DOHH2 (cell line): ENCODE data around the gene ZNF32.
A peak's percentile ranks its signal among the peaks of the same experiment; 100 is the strongest.

Source experiments
- H3F3A ChIP-seq: fragments of 200-600 bp; sonication (generic), shearing (Covaris generic); 2 replicates; pipeline ENCODE4 v1.6.0; 2016; ENCODE audit warnings: antibody characterized with exemption, mild to moderate bottlenecking; ENCODE audit not compliant: control insufficient read depth, insufficient read depth
- H3K27ac ChIP-seq: fragments of 200-600 bp; sonication (generic); 2 replicates; pipeline ENCODE4 v1.5.1; 2014; ENCODE audit warnings: low read depth, mild to moderate bottlenecking, low read length, moderate library complexity
- H3K27me3 ChIP-seq: fragments of 200-600 bp; sonication (generic); 2 replicates; pipeline ENCODE4 v1.6.1; 2014; ENCODE audit warnings: mild to moderate bottlenecking, low read length, mixed read lengths; ENCODE audit not compliant: control insufficient read depth
- H3K36me3 ChIP-seq: fragments of 200-600 bp; sonication (generic); 2 replicates; pipeline ENCODE4 v1.6.1; 2014; ENCODE audit warnings: mild to moderate bottlenecking, low read length, moderate library complexity, mixed read lengths; ENCODE audit not compliant: control insufficient read depth
- H3K4me1 ChIP-seq: fragments of 200-600 bp; sonication (generic); 2 replicates; pipeline ENCODE4 v1.6.1; 2014; ENCODE audit warnings: mild to moderate bottlenecking, low read length, mixed read lengths; ENCODE audit not compliant: control insufficient read depth
- H3K4me2 ChIP-seq: fragments of 200-600 bp; sonication (generic); 2 replicates; pipeline ENCODE4 v1.6.0; 2014; ENCODE audit warnings: mild to moderate bottlenecking, low read length, moderate library complexity
- H3K4me3 ChIP-seq: fragments of 200-600 bp; sonication (generic); 2 replicates; pipeline ENCODE4 v1.5.1; 2014; ENCODE audit warnings: mild to moderate bottlenecking, low read length, mixed read lengths
- H3K79me2 ChIP-seq: fragments of 200-600 bp; sonication (generic); 2 replicates; pipeline ENCODE4 v1.6.1; 2014; ENCODE audit warnings: mild to moderate bottlenecking, low read length, mixed read lengths; ENCODE audit not compliant: control insufficient read depth
- H3K9me2 ChIP-seq: fragments of 200-600 bp; sonication (generic); replicated peaks from 2 replicates; pipeline ENCODE4 v1.6.1; 2014; ENCODE audit warnings: mild to moderate bottlenecking, low read length, mixed read lengths; ENCODE audit not compliant: control insufficient read depth
- H3K9me3 ChIP-seq: fragments of 200-600 bp; sonication (generic); 2 replicates; pipeline ENCODE4 v1.6.1; 2014; ENCODE audit warnings: antibody characterized with exemption, low read length, mixed read lengths; ENCODE audit not compliant: control insufficient read depth, insufficient read depth
- H4K20me1 ChIP-seq: fragments of 200-600 bp; sonication (generic); 2 replicates; pipeline ENCODE4 v1.6.0; 2014; ENCODE audit warnings: low read depth, mild to moderate bottlenecking, antibody characterized with exemption, low read length, moderate library complexity; ENCODE audit not compliant: control insufficient read depth, insufficient read depth
- EZH2phosphoT487 ChIP-seq: fragments of 200-600 bp; sonication (generic); IDR thresholded peaks from 2 replicates; pipeline ENCODE4 v1.6.1; 2017; ENCODE audit warnings: borderline replicate concordance, mild to moderate bottlenecking, antibody characterized with exemption, low read length, moderate library complexity, mixed read lengths
- TF ChIP-seq, protein P1 (sequence below): fragments of 200-600 bp; sonication (generic); IDR thresholded peaks from one replicate; pipeline ENCODE4 v1.5.1; 2014; ENCODE audit warnings: antibody characterized with exemption, mild to moderate bottlenecking, low read depth, low read length; ENCODE audit not compliant: poor library complexity, severe bottlenecking

ZNF32 gene

DNA sequence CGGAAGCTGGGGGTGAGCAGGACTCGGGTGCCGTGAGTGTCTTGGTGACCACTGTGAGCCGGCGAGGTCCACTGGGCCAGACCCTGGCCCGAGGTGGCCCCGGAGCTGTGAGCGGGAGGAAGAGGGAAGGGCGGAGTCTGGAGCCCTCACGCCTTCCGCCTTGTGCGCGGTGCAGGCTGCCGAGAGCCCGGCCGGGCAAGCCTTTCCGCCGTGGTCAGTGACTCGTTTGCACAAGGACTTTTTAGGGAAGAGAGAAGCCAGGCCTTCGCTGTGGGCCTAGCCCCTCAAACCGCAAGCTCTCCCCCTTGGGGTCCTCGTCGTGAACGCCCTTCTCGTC lies 40.9 kb upstream of the ZNF32 start:
- Histone ChIP-seq H3K9me2 (no peaks in the 10 kb centered on the region), H3K79me2 (no peaks in the 10 kb centered on the region), H4K20me1 (no peaks in the 10 kb centered on the region), H3K4me3 (no peak overlapping the region), H3K4me2 (peak overlapping the region; percentile 34; the same call in 1 of the 2 replicates), H3K36me3 (no peaks in the 10 kb centered on the region), H3K27me3 (no peaks in the 10 kb centered on the region), H3F3A (no peaks in the 10 kb centered on the region), H3K4me1 (no peaks in the 10 kb centered on the region), H3K9me3 (no peaks in the 10 kb centered on the region), H3K27ac (no peak overlapping the region)
- TF ChIP-seq EZH2phosphoT487: no peak
- TF ChIP-seq, protein P1, sequence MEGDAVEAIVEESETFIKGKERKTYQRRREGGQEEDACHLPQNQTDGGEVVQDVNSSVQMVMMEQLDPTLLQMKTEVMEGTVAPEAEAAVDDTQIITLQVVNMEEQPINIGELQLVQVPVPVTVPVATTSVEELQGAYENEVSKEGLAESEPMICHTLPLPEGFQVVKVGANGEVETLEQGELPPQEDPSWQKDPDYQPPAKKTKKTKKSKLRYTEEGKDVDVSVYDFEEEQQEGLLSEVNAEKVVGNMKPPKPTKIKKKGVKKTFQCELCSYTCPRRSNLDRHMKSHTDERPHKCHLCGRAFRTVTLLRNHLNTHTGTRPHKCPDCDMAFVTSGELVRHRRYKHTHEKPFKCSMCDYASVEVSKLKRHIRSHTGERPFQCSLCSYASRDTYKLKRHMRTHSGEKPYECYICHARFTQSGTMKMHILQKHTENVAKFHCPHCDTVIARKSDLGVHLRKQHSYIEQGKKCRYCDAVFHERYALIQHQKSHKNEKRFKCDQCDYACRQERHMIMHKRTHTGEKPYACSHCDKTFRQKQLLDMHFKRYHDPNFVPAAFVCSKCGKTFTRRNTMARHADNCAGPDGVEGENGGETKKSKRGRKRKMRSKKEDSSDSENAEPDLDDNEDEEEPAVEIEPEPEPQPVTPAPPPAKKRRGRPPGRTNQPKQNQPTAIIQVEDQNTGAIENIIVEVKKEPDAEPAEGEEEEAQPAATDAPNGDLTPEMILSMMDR: no peak

DNA sequence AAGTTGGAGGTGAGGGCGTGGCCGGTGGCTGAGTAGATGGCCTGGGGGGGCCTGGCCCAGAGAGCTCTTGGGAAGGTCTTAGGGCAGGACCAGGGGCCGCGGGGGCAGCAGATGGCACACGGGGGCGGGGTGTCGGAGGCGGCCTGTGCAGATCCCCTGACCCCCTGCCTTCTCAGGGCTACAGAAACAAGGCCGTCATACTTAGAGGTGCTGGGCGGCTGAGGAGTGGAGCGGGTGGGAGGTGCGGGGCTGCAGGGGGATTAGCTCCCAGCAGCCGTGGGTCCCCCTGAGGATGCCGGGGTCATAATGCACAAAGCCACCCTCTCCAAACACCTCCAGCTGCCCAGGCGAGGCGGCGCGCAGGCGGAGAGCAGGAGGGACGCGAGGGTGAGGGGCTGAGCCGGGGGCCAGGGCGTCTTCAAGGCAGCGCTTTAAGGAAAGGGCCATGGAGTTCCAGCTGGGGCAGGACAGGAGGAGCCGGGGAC lies 40.4 kb upstream of the ZNF32 start:
- no peaks in the 10 kb centered on the region for H3F3A ChIP-seq
- H3K27me3 ChIP-seq: no peaks in the 10 kb centered on the region
- H3K9me2 ChIP-seq: no peaks in the 10 kb centered on the region
- H4K20me1 ChIP-seq: no peaks in the 10 kb centered on the region
- H3K4me1 ChIP-seq: no peaks in the 10 kb centered on the region
- no peak overlapping the region for H3K27ac ChIP-seq
- no peaks in the 10 kb centered on the region for H3K36me3 ChIP-seq
- no peak overlapping the region for H3K4me2 ChIP-seq
- H3K79me2 ChIP-seq: no peaks in the 10 kb centered on the region
- TF ChIP-seq EZH2phosphoT487: no peak
- TF ChIP-seq, protein P1: no peak
- H3K9me3 ChIP-seq: no peaks in the 10 kb centered on the region
- no peak overlapping the region for H3K4me3 ChIP-seq

DNA sequence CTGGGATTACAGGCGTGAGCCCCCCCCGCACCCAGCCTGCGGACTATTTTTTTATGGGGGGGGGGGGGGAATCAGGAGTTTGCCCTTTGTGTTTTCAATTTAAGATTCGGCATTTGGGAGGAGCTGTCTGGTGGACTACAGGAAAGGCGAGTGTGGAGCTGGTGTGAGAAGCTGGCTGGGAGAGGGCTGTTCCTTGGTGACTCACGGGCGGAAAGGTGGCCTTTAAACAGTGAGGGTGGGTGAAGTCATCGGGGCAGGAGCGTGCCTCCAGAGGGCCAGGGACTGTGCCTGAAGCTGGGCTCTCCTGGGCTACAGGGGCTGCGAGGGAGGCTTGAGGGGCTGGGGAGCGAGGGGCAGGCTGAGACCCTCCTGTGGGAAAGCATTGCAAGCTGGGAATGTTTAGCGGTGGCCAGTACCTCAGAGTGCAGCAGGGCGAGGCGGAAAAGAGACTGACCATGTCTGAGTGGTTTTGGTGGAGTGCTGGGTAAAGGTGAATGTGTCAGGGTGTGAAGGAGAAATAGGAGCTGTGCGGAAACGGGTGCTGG lies 39.7 kb upstream of the ZNF32 start:
- no peaks in the 10 kb centered on the region for H3K4me1 ChIP-seq
- no peaks in the 10 kb centered on the region for H3K9me3 ChIP-seq
- no peaks in the 10 kb centered on the region for H3K27me3 ChIP-seq
- no peaks in the 10 kb centered on the region for H3F3A ChIP-seq
- H3K9me2 ChIP-seq: no peaks in the 10 kb centered on the region
- H3K36me3 ChIP-seq: no peaks in the 10 kb centered on the region
- no peak overlapping the region for H3K4me3 ChIP-seq
- no peak overlapping the region for H3K4me2 ChIP-seq
- TF ChIP-seq, protein P1: no peak
- TF ChIP-seq EZH2phosphoT487: no peak
- H4K20me1 ChIP-seq: no peaks in the 10 kb centered on the region
- no peak overlapping the region for H3K27ac ChIP-seq
- no peaks in the 10 kb centered on the region for H3K79me2 ChIP-seq
